ENCODE results near the gene HCRTR1.

Gene HCRTR1

GRCh38 chr1:31598980-31599379 lies 18.5 kb upstream of the HCRTR1 start:
- DNase-seq (ENCODE audit: low read depth): no peak

GRCh38 chr1:31600641-31601040 lies 16.8 kb upstream of the HCRTR1 start:
- DNase-seq (ENCODE audit: low read depth): no peak

GRCh38 chr1:31602081-31602480 lies 15.4 kb upstream of the HCRTR1 start:
- DNase-seq (ENCODE audit: low read depth): no peak

DNA sequence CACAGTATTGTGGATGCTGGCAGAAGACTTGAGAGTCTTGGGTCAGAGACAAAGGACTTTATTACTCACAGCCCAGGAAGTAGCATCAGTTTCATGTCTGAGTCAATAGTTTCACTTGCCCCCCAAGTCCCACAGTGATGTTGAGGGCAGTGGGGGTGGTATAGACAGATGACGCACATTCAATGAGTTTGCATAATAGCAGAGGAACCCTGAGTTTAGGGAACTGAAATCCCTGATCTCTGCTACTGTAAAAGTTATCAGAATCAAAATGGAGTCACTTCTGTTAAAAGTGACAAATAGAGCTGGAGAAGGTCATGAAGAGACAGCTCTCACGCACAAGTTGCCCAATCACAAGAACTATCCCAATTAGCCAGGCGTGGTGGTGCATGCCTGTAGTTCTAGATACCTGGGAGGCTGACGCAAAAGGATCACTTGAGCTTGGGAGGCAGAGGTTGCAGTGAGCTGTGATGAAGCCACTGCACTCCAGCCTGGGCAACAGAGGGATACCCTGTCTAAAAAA lies 11.5 kb upstream of the HCRTR1 start:
- DNase-seq (ENCODE audit: low read depth): peak; percentile 63

DNA sequence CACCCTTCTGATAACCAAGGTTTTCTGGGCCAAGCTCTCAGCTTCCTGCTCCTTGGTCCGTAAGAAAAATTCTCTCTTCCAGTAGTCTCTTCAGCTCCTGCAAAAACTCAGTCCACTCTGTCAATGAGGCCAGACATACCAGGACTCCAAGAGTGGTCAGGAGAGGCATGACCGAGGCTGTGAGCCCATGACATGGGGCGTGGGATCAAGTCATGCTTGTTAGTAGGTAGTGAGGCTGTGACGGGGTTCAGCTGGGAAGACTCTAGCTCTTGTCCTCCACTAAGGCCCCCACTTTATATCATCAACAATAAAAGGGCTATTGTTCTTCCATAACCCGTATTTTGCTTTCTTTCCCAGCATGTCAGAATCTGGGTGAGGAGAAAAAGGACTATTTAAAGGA lies 10.1 kb upstream of the HCRTR1 start:
- no peak for DNase-seq (ENCODE audit: low read depth)

- DNase-seq (ENCODE audit: low read depth): peak; percentile 16
Measured at GRCh38 chr1:31609514-31610118, 7.9 kb upstream of the HCRTR1 start.

DNA sequence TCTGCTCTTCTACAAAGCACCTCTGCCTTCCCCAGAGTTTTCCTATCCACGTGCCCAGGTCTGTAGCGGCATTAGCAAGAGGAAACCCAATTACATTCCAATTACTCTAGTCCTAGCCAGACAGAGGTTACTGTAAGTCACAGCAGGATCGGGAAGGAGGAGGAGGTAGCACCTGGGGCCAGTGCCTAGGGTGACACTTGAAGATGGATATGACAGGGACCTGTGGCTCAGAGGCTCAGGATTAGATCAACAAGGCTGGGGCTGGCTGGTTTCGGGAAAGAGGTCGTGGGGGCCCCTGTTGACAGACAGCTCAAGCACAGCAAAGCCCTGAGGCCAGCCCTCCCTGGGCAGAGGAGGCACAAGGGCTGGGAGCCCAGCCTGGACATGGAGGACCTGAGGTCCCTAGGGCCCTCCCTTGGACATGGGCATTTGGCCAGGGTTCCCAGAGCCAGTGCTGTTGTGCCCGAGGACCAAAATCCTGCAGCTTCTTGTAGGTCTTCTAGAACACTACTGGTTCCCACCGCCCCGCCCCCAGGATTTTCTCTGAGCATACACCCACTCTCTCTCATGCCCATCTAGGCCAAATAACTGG lies 3.0 kb upstream of the HCRTR1 start:
- no peak for DNase-seq (ENCODE audit: low read depth)

DNA sequence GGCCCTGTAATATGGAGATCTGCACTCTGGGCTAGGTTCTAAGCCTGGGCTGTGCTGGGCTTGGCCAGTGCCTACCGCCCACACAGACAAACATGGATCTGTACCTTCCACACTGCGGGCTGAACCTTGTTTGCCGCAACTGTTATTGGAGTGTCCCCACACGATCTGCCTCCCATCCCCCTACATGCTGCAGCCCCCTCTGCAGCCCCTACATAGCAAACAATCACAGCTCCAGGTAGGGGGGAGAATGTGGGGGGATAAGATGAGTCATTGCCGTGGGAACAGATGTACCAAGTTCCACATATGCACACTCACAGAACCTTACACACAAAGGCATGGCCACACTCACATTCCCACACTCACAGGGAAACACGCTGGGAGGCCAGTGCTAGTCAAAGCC lies 2.1 kb upstream of the HCRTR1 start:
- no peak for DNase-seq (ENCODE audit: low read depth)

GRCh38 chr1:31615939-31616338 lies 1.6 kb upstream of the HCRTR1 start:
- DNase-seq (ENCODE audit: low read depth): no peak

DNA sequence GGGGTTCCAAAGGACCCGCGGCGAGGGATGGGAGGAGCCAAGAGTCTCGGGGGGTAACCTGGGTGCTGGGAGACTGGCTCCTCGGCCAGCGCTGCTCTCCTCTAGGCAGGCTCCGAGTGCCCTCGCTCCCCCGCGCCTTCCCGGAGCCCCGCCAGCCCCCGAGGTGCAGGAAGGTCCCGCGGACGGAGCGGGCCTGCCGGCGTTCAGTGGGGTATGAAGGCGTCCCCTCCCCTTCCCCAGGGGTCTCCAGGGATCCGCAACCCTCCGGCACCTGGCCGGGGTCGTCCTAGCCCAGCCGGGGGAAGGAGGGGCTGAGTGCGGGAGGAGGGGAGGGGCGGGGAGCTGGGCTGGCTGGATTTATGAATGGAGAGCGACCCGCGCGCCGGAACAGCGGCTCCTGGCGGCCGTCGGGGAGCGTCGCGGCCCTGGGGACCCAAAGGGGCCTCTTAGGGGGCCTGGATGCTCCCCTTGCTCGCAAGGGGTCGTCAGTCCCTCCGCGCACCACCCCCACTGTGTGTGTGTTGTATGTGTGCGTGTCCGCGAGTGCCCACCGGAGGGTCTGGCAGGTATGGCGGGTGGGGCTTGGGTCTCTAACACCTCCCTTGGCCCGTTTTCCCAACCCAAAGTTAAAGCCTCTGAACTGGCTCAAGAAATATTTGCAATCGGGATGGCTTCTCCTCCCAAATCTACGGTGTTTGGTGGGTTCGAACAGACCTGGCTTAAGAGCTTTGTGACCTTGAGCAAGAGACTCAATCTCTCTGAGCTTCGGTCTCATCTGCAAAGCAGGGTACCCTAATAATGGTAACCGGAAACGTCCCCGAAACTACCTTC lies 642 bp downstream of the HCRTR1 start:
- peak; percentile 42 for DNase-seq (ENCODE audit: low read depth)

DNA sequence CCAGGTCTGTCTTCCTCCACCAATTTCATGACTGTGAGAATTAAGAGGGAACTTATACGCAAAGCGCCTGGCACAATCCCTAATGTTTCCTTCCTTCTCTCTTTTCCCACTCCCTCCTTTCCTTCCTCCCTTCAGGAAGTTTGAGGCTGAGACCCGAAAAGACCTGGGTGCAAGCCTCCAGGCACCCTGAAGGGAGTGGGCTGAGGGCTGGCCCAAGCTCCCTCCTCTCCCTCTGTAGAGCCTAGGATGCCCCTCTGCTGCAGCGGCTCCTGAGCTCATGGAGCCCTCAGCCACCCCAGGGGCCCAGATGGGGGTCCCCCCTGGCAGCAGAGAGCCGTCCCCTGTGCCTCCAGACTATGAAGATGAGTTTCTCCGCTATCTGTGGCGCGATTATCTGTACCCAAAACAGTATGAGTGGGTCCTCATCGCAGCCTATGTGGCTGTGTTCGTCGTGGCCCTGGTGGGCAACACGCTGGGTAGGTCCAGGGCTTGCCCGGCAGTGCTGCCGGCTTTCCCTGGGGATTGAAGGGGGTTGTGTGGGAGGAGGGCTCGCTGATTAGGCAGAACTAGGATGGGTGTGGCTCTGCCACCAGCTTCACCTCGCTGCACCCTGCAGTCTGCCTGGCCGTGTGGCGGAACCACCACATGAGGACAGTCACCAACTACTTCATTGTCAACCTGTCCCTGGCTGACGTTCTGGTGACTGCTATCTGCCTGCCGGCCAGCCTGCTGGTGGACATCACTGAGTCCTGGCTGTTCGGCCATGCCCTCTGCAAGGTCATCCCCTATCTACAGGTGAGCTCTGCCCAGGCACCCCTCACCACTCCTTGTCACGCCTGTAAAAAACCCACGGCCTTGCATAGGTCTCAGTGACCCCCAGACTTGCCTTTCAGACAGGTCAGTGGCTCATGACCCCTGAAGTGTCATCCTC lies 1.7 kb downstream of the HCRTR1 start:
- DNase-seq (ENCODE audit: low read depth): no peak

- DNase-seq (ENCODE audit: low read depth): no peak
Measured at GRCh38 chr1:31620631-31621497, 3.4 kb downstream of the HCRTR1 start.

DNA sequence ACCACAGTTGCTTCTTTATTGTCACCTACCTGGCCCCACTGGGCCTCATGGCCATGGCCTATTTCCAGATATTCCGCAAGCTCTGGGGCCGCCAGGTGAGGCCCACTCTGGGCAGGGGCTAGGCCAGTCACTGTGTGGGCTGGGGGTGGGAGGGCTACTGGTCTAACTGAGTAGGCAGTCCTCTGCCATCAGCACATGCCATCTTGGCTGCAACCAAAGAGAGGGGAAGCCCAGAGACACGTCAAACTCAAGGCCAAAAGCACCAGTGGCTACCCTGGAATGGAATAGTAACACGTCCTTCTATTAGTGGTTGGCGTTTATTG lies 4.0 kb downstream of the HCRTR1 start:
- DNase-seq (ENCODE audit: low read depth): no peak

GRCh38 chr1:31621847-31622730 lies 4.6 kb downstream of the HCRTR1 start:
- no peak for DNase-seq (ENCODE audit: low read depth)

GRCh38 chr1:31623365-31623764 lies 5.9 kb downstream of the HCRTR1 start:
- DNase-seq (ENCODE audit: low read depth): no peak

DNA sequence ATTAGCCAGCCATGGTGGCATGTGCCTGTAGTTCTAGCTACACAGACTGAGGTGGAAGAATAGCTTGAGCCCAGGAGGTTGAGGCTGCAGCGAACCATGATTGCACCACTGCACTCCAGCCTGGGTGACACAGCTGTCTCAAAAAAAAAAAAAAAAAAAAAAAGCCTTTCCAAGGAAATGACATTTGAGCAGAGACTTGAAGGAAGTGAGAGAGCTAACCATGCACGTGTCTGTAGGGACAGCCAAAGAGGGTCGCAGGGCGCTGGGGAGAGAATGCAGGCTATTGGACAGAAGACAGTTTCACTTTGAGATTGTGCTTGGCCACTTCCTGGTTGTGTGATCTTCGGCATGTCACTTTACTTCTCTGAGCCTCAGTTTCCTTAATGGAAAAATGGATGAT lies 6.8 kb downstream of the HCRTR1 start:
- no peak for DNase-seq (ENCODE audit: low read depth)

DNA sequence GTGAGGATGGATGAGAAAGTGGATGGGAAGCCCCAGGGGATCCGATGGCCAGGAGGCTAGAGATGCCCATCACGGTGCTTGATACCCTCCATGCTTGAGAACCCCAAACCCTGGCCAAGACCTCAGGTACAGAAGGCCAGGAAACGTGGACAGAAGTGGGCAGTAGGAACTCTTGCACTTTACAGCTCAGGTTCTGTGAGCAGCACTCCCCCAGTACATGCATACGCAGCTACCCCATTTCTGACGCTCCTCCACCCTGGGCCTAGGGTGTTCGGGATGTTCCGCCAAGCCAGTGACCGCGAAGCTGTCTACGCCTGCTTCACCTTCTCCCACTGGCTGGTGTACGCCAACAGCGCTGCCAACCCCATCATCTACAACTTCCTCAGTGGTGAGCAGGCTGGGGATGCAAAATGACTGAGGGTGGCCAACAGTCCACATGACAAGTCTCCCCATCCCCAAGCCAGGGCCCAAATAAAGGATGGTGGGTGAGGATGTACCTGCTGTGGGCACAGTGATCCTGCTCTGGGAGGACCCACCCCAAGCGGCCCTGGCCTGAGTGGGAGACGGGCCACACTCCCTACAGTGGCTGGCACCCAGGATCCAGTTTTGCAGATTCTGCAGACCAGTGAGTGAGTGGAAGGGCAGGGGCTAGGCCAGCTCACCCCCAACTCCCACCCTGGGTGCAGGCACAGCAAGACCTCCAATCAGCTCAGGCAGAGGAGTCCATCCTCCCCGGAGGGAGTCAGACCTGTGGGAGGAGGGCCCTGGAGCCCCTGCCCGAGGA lies 7.4 kb downstream of the HCRTR1 start:
- no peak for DNase-seq (ENCODE audit: low read depth)

DNA sequence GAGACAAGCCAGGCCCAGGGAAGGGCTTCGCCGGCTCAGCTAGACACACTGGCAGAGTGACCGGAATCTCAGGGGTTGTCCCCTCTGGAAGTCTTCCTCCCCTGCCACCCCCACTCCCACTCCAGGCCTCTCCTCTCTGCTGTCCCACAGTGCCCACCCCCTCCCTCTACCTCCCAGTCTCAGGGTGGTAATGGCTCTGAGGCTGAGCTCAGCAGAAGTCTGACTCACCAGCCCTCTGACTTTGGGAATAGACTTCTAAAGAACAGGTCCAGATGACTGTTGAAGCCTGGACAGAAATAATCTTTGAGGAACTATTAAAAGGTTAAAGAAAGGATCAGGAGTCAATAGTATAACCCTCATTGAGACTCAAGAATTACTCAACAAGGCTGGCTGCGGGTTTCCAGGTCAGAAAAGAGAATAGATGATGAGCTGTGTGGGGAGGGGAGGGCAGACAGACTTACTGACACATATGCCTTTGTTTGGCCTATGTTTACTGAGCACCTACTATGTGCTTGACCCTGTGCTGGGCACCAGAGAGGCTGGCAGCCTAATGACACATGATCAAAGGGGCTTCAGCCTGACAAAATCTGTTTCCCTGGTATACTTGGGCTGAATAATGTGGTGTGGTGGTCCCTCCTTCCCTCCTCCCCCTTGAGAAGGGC lies 8.2 kb downstream of the HCRTR1 start:
- peak; percentile 69 for DNase-seq (ENCODE audit: low read depth)
